Gastroesophageal sphincter (tissue), 4 donors: Measurements from ENCODE around the gene TPSD1. TPM values are rescaled to one million over a fixed set of nuclear protein-coding genes. Genes with fewer than 3 reads are reported as not detected.
"Not testable (repeated sequence)": the region's sequence is repeated elsewhere in the genome, so short reads cannot be mapped to it uniquely, and the experiment has no call there.

Experiments
- ATAC-seq: fragments of 150-250 bp; one replicate; pipeline ENCODE4 v1.9.1; 2016; ENCODE audit warnings: mild to moderate bottlenecking, moderate library complexity
- H3K27ac ChIP-seq, 4 donors: fragments of 200-600 bp; sonication (generic) in 3 of 4; 1 replicate in 3 of 4; 2 replicates in 1 of 4; pipeline ENCODE4 v1.5.1; 2016 to 2019
- H3K27me3 ChIP-seq: fragments of 200-600 bp; sonication (generic); one replicate; pipeline ENCODE4 v1.5.1; 2019
- H3K36me3 ChIP-seq, 2 donors: fragments of 200-600 bp; sonication (generic); one replicate each; pipeline ENCODE4 v1.5.1; 2019; ENCODE audit warnings: control low read depth in 1 of 2
- H3K4me1 ChIP-seq, 3 donors: fragments of 200-600 bp; sonication (generic); 1 replicate in 2 of 3; 2 replicates in 1 of 3; pipeline ENCODE4 v1.5.1; 2016 to 2019; ENCODE audit warnings: control low read depth in 2 of 3
- H3K4me3 ChIP-seq, 2 donors: fragments of 200-600 bp; sonication (generic); one replicate each; pipeline ENCODE4 v1.5.1; 2019; ENCODE audit warnings: mild to moderate bottlenecking in 1 of 2, moderate library complexity in 1 of 2
- H3K9me3 ChIP-seq, 3 donors: fragments of 200-600 bp; sonication (generic); one replicate each; pipeline ENCODE4 v1.5.1; 2017 to 2019; ENCODE audit warnings: control low read depth in 2 of 3
- CTCF ChIP-seq, 4 experiments: fragments of 200-600 bp in 2 of 4; fragments of 450-650 bp in 2 of 4; sonication (generic) in 1 of 4; IDR thresholded peaks; one replicate each; pipeline ENCODE4 v1.5.1; 2017 to 2019; ENCODE audit warnings: antibody characterized with exemption in 4 of 4, mild to moderate bottlenecking in 2 of 4, moderate library complexity in 2 of 4
- EP300 ChIP-seq: sonication (generic); formaldehyde crosslinking; IDR thresholded peaks from one replicate; pipeline ENCODE4 v1.6.1; 2017; ENCODE audit warnings: antibody characterized with exemption, mild to moderate bottlenecking
- POLR2A ChIP-seq, 2 donors: fragments of 450-650 bp; IDR thresholded peaks; one replicate each; pipeline ENCODE4 v1.6.1; 2017; ENCODE audit warnings: antibody characterized with exemption in 2 of 2, mild to moderate bottlenecking in 2 of 2, moderate library complexity in 1 of 2
- POLR2AphosphoS5 ChIP-seq: sonication (generic); formaldehyde crosslinking; IDR thresholded peaks from one replicate; pipeline ENCODE4 v1.6.1; 2017; ENCODE audit warnings: antibody characterized with exemption
- WGBS, 2 donors: methylation state at CpG; one replicate each; pipeline ENCODE4 v1.1.5; 2018; ENCODE audit warnings: low coverage in 1 of 2; 5-methylcytosine and 5-hydroxymethylcytosine counted together
- total RNA-seq, 4 donors: library from RNA; depleted of rRNA; stranded (reverse); fragments of >200 nt; gene quantifications; one replicate each; pipeline ENCODE4 v1.1.0, GENCODE V29; 2016

TPSD1 gene
- total RNA-seq, 4 donors from 2014 or later, result 2.8 to 6.4 (median 3.7) TPM; not detected in 1

- no peak overlapping the region for H3K4me3 ChIP-seq
- H3K36me3 ChIP-seq, result no peaks in the 10 kb centered on the region
- H3K27ac ChIP-seq, result no peak overlapping the region
- TF ChIP-seq CTCF (IDR thresholded peaks at IDR 0.05) (no peak), EP300 (no peak), POLR2AphosphoS5 (no peak), POLR2A (IDR thresholded peaks at IDR 0.05) (no peak)
- no peak for ATAC-seq
- peaks cover 20% of the 10 kb centered on the region for H3K27me3 ChIP-seq
- WGBS, 2 donors, result 70 to 78% methylated on average over 5 to 8 of the region's 9 CpGs
- no peaks in the 10 kb centered on the region for H3K4me1 ChIP-seq
- no peaks in the 10 kb centered on the region for H3K9me3 ChIP-seq
These were observed 17.9 kb upstream of the TPSD1 start for GRCh38 chr16:1237990-1238389.

- not testable (repeated sequence) for H3K4me1 ChIP-seq, ATAC-seq
- peaks cover 22% of the 10 kb centered on the region for H3K27me3 ChIP-seq
These were observed 17.0 kb upstream of the TPSD1 start for GRCh38 chr16:1238909-1239308.

DNA sequence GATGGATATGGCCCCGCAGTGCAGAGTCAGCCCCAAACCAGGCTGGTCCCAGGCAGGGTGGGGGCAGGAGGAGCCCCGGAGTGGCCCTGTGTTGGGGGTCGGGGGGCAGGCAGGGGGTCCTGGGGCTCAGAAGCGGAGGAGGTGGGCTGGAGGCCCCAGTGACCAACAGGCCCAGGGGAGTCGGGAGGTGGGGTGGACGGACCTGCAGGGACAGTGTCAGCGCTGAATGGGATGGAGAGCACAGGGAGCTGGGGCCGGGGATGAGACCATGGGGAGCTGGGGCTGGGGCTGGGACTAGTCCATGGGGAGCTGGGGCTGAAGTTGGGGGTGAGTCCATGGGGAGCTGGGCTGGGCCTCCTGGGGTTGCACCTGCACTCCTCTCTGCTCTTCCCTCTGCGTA lies 16.3 kb upstream of the TPSD1 start:
- not testable (repeated sequence) for ATAC-seq, H3K36me3 ChIP-seq, H3K27ac ChIP-seq, H3K9me3 ChIP-seq, H3K4me1 ChIP-seq, H3K4me3 ChIP-seq
- WGBS, 2 donors, result no CpG with 5 or more reads among the region's 9 CpGs
- H3K27me3 ChIP-seq, result peaks cover 28% of the 10 kb centered on the region

More at GRCh38 chr16:1238909-1239308, 17.0 kb upstream of the TPSD1 start:
- not testable (repeated sequence) for H3K36me3 ChIP-seq, H3K4me3 ChIP-seq, H3K27ac ChIP-seq, H3K9me3 ChIP-seq
- 45% methylated on average over 6 of the region's 23 CpGs; no CpG with 5 or more reads in 1 of the 2 donors for WGBS, 2 donors

DNA sequence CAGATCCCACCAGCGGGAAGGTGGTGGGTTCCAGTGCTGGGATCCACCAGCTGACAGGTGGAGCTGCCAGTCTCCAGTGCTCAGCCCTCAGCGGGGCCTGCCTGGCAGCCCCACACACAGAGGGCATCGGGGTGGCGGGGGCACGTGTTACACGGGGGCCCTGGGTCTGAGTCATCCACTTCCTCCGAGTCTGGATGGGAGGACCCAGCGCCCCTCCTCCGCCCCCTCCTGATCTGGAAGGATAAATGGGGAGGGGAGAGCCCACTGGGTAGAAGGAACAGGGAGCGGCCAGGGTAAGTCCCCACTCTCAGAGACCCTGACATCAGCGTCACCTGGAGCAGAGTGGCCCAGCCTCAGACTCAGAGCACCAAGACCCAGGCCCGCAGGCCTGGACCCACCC lies 15.4 kb upstream of the TPSD1 start, which contains the start of gene TPSAB1:
TSS of gene TPSAB1 (plus strand) at position 270 of the 400 bp plus-strand sequence. CDS start 234 bp downstream, outside the sequence.
- WGBS, 2 donors, result no CpG with 5 or more reads among the region's 12 CpGs
- H3K4me3 ChIP-seq, H3K36me3 ChIP-seq, H3K27ac ChIP-seq, ATAC-seq, H3K4me1 ChIP-seq, H3K9me3 ChIP-seq: not testable (repeated sequence)
- H3K27me3 ChIP-seq, result peaks cover 37% of the 10 kb centered on the region

DNA sequence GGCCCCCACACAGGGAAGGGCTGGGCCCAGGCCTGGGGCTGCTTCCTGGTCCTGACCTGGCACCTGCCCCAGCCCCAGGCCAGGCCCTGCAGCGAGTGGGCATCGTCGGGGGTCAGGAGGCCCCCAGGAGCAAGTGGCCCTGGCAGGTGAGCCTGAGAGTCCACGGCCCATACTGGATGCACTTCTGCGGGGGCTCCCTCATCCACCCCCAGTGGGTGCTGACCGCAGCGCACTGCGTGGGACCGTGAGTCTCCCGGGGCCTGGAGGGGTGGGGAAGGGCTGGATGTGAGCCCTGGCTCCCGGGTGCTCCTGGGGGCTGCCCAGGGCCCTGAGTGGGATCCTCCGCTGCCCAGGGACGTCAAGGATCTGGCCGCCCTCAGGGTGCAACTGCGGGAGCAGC lies 14.8 kb upstream of the TPSD1 start:
- not testable (repeated sequence) for H3K27ac ChIP-seq, H3K4me3 ChIP-seq, H3K4me1 ChIP-seq, ATAC-seq, H3K9me3 ChIP-seq, H3K36me3 ChIP-seq
- WGBS, 2 donors, result no CpG with 5 or more reads among the region's 15 CpGs
- H3K27me3 ChIP-seq, result peaks cover 43% of the 10 kb centered on the region

GRCh38 chr16:1243363-1243762 lies 12.5 kb upstream of the TPSD1 start:
- not testable (repeated sequence) for H3K9me3 ChIP-seq, ATAC-seq, H3K4me3 ChIP-seq, H3K27ac ChIP-seq, H3K36me3 ChIP-seq, H3K4me1 ChIP-seq
- peaks cover 49% of the 10 kb centered on the region for H3K27me3 ChIP-seq
- WGBS, 2 donors, result 58% methylated on average over 4 of the region's 11 CpGs; no CpG with 5 or more reads in 1 of the 2 donors

DNA sequence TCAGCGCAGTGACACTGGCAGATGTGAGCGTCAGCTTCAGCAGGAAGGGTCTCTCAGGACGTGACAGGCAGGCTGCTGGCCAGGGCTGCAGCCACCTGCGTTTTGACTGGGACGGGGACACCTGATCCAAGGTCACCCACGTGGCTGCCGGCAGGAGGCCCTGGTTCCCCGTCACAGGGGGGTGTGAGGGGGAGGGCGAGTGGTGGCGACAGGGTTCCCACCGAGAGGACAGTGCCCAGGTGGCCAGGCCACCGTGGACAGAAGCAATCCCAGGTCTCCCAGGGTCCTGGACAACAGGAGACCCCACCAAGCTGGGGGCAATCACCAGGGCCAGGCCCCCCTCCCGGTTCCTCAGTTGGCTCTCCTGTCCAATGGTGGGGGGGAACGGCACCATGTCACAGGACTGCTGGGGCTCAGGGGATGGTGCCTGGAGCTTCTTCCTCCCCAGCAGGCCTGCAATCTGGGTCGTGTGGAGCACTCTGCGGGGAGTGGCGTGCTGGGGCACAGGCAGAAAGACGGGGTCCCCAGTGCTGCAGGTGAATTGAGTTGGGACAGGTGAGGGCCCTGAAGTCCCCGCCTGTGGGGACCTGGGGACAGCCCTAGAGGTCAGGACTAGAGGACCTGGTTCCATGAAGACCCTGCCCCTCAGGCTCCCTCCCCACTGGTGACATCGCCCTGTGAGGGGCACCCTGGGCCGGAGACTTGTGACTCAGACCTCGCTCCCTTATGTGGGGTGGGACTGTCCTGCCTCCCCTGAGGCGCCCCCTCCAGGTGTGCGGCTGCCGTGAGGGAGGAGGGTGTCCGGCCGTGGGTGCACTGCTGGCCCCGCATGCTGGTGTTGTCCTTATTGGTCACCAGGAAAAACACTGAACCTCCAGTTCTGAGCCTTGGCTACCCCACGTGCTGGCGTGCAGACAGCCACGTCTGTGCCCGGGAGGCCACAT lies 11.7 kb upstream of the TPSD1 start:
- not testable (repeated sequence) for H3K36me3 ChIP-seq, H3K27ac ChIP-seq, H3K9me3 ChIP-seq, H3K4me1 ChIP-seq, H3K4me3 ChIP-seq, ATAC-seq
- no CpG with 5 or more reads among the region's 32 CpGs for WGBS, 2 donors
- peaks cover 50% of the 10 kb centered on the region for H3K27me3 ChIP-seq

- Histone ChIP-seq H3K27ac (no peak overlapping the region), H3K27me3 (peaks cover 45% of the 10 kb centered on the region), H3K36me3 (no peaks in the 10 kb centered on the region), H3K4me1 (no peaks in the 10 kb centered on the region), H3K9me3 (no peaks in the 10 kb centered on the region), H3K4me3 (no peak overlapping the region)
- no peak for TF ChIP-seq EP300
- no peak for TF ChIP-seq POLR2A (IDR thresholded peaks at IDR 0.05)
- TF ChIP-seq POLR2AphosphoS5, result no peak
- no peak for TF ChIP-seq CTCF (IDR thresholded peaks at IDR 0.05)
- WGBS, 2 donors, result 79% methylated on average over 3 of the region's 12 CpGs; no CpG with 5 or more reads in 1 of the 2 donors
- no peak for ATAC-seq
These were observed 11.0 kb upstream of the TPSD1 start for GRCh38 chr16:1244881-1245280.
